ENCODE results near the gene TCF20.

GRCh38 chr22:42285604-42286003 lies 15.2 kb upstream of the TCF20 start:
- no peak for TF ChIP-seq POLR2A (IDR thresholded peaks at IDR 0.05)
- TF ChIP-seq, protein P1, sequence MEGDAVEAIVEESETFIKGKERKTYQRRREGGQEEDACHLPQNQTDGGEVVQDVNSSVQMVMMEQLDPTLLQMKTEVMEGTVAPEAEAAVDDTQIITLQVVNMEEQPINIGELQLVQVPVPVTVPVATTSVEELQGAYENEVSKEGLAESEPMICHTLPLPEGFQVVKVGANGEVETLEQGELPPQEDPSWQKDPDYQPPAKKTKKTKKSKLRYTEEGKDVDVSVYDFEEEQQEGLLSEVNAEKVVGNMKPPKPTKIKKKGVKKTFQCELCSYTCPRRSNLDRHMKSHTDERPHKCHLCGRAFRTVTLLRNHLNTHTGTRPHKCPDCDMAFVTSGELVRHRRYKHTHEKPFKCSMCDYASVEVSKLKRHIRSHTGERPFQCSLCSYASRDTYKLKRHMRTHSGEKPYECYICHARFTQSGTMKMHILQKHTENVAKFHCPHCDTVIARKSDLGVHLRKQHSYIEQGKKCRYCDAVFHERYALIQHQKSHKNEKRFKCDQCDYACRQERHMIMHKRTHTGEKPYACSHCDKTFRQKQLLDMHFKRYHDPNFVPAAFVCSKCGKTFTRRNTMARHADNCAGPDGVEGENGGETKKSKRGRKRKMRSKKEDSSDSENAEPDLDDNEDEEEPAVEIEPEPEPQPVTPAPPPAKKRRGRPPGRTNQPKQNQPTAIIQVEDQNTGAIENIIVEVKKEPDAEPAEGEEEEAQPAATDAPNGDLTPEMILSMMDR (IDR thresholded peaks at IDR 0.05), result no peak
